ENCODE measurements around the gene CLDN24. TPM values are rescaled to one million over a fixed set of nuclear protein-coding genes. Genes with fewer than 3 reads are reported as not detected.

Gene CLDN24
- total RNA-seq, 1 experiment from 2014 or later: not detected

DNA sequence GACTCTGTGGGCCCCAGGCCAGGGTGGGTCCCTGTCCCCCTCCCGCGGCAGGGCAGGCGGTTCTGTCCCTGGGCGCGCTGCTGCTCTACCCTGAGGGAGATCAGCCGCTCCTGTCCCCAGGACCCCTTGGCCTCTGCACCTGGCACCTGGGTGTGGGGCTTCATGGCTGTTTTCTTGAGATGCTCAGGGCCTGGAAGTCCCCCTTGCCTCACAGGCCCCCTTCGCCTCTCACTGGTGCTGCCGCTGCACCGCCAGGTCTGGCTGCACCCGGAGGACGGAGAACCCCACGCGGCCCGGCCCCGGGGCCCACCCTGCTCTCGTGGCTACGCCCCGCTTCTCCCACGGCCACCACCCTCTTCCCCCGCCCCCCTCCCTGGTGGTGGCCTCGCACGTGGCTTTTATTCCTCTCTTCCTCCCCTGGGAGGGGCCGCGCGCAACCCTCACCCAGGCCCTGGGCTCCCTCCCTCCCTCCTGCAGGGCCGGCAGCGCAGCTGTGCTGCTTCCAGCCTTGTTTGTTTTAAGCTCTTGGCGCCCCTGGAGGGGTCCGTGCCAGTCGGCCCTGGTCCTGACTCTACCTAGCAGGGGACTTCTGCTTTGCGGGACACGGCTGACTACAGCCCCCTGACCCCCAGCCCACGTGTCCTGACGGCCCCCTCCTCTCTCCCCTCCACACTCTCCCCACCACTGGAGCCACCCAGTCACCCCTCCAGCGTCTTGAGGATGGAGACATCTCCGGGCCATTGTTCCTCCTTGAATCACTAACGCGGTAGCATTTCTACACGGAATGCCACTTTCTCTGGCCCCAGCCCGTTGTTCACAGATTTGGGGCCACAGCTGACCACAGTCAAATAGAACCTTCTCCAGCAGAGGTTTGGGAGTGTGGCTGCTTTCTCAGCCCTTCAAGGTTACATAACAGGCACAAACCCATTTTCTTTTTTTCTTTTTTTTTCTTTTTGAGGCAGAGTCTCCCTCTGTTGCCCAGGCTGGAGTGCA, 20.6 kb upstream of the CLDN24 start:
- ChIA-PET CTCF (no interaction called here), POLR2A (no interaction called here)
- 0 out of 2 replicates have a peak, but pooled peaks cover 4% of the 10 kb centered on the region for H3K4me1 Mint-ChIP-seq
- peak; percentile 51 for ATAC-seq
- no peak overlapping the region for H3K27ac Mint-ChIP-seq
- no peaks in the 10 kb centered on the region for H3K27me3 Mint-ChIP-seq (ENCODE audit: low read depth)
- no peak overlapping the region for H3K4me3 Mint-ChIP-seq
- no peak for TF ChIP-seq ESRRA (CRISPR knock-in tag; IDR thresholded peaks at IDR 0.05; ENCODE audit: borderline replicate concordance)
- TF ChIP-seq JUN (CRISPR knock-in tag; IDR thresholded peaks at IDR 0.05): no peak
- TF ChIP-seq CBFB (CRISPR knock-in tag; IDR thresholded peaks at IDR 0.05; ENCODE audit: low read depth): no peak
- no peak for TF ChIP-seq SMAD4 (CRISPR knock-in tag; IDR thresholded peaks at IDR 0.05)
- no peak for TF ChIP-seq ETV6 (CRISPR knock-in tag; IDR thresholded peaks at IDR 0.05)
- no peak for TF ChIP-seq TP53 (CRISPR knock-in tag; IDR thresholded peaks at IDR 0.05)
- TF ChIP-seq, protein P1, sequence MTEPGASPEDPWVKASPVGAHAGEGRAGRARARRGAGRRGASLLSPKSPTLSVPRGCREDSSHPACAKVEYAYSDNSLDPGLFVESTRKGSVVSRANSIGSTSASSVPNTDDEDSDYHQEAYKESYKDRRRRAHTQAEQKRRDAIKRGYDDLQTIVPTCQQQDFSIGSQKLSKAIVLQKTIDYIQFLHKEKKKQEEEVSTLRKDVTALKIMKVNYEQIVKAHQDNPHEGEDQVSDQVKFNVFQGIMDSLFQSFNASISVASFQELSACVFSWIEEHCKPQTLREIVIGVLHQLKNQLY (CRISPR knock-in tag; IDR thresholded peaks at IDR 0.05): no peak
- no peak for TF ChIP-seq NR1H2 (CRISPR knock-in tag; IDR thresholded peaks at IDR 0.05)
- TF ChIP-seq, protein P2, sequence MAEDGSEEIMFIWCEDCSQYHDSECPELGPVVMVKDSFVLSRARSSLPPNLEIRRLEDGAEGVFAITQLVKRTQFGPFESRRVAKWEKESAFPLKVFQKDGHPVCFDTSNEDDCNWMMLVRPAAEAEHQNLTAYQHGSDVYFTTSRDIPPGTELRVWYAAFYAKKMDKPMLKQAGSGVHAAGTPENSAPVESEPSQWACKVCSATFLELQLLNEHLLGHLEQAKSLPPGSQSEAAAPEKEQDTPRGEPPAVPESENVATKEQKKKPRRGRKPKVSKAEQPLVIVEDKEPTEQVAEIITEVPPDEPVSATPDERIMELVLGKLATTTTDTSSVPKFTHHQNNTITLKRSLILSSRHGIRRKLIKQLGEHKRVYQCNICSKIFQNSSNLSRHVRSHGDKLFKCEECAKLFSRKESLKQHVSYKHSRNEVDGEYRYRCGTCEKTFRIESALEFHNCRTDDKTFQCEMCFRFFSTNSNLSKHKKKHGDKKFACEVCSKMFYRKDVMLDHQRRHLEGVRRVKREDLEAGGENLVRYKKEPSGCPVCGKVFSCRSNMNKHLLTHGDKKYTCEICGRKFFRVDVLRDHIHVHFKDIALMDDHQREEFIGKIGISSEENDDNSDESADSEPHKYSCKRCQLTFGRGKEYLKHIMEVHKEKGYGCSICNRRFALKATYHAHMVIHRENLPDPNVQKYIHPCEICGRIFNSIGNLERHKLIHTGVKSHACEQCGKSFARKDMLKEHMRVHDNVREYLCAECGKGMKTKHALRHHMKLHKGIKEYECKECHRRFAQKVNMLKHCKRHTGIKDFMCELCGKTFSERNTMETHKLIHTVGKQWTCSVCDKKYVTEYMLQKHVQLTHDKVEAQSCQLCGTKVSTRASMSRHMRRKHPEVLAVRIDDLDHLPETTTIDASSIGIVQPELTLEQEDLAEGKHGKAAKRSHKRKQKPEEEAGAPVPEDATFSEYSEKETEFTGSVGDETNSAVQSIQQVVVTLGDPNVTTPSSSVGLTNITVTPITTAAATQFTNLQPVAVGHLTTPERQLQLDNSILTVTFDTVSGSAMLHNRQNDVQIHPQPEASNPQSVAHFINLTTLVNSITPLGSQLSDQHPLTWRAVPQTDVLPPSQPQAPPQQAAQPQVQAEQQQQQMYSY (CRISPR knock-in tag; IDR thresholded peaks at IDR 0.05): no peak
- no peak for TF ChIP-seq GABPB1 (CRISPR knock-in tag; IDR thresholded peaks at IDR 0.05)
- TF ChIP-seq, protein P3, sequence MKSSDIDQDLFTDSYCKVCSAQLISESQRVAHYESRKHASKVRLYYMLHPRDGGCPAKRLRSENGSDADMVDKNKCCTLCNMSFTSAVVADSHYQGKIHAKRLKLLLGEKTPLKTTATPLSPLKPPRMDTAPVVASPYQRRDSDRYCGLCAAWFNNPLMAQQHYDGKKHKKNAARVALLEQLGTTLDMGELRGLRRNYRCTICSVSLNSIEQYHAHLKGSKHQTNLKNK (CRISPR knock-in tag; IDR thresholded peaks at IDR 0.05): no peak
- TF ChIP-seq, protein P4, sequence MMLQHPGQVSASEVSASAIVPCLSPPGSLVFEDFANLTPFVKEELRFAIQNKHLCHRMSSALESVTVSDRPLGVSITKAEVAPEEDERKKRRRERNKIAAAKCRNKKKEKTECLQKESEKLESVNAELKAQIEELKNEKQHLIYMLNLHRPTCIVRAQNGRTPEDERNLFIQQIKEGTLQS (CRISPR knock-in tag; conservative IDR thresholded peaks at IDR 0.05): no peak
- no peaks in the 10 kb centered on the region; the same call in 1 of the 2 replicates for H3K9me3 Mint-ChIP-seq
- H3K36me3 Mint-ChIP-seq: no peaks in the 10 kb centered on the region
- no peak for DNase-seq (ENCODE audit: low spot score)

DNA sequence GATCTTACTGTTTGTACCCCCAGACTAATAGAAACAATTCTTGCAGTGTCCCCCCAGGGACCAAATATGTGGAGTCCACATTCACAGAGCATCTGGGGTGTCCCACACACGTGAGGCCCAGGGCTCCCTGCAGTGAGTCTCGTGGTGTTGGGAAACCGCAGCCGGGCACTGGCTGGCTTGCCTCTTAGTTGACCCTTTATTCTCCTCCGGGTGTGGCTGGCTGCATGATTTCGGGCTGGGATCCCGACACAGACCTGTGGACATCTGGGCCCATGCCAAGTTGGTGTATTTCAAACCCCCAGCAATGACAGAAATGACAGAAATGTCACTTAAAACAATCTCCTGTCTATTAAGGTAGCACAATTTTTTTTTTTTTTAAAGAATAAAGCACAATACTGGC, 15.6 kb upstream of the CLDN24 start:
- ATAC-seq (no peak), DNase-seq (ENCODE audit: low spot score) (no peak)
- H3K27ac Mint-ChIP-seq: no peak overlapping the region
- ChIA-PET POLR2A (no interaction called here), CTCF (no interaction called here)
- H3K4me1 Mint-ChIP-seq: peaks cover 7% of the 10 kb centered on the region; the same call in 1 of the 2 replicates
- no peaks in the 10 kb centered on the region for H3K27me3 Mint-ChIP-seq (ENCODE audit: low read depth)
- no peaks in the 10 kb centered on the region for H3K36me3 Mint-ChIP-seq
- H3K4me3 Mint-ChIP-seq: no peak overlapping the region
- TF ChIP-seq NFE2L1 (CRISPR knock-in tag; IDR thresholded peaks at IDR 0.05): no peak
- H3K9me3 Mint-ChIP-seq: peaks cover 4% of the 10 kb centered on the region

DNA sequence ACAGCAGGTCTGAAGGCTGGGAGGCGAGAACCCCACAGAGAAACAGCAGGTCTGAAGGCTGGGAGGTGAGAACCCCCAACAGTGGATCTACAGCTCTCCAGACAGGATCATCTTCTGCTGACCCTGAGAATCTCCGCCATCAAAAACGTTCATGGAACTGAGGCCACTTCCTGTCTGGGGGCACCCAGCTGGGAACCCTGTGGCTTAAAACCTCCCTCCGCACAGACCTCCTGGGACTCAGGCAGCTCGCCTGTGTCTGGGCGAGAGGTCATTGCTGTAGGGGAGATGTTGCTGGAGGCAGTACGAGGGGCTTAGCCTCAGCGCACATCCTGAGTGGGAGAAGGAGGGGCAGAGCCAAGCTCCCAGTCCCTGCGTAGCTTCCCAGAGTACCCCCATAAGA, 15.1 kb upstream of the CLDN24 start:
- no peak overlapping the region for H3K27ac Mint-ChIP-seq
- ATAC-seq: no peak
- peaks cover 4% of the 10 kb centered on the region for H3K9me3 Mint-ChIP-seq

More for the DNA sequence above, 15.1 kb upstream of the CLDN24 start:
- ChIA-PET POLR2A (no interaction called here), CTCF (no interaction called here)
- DNase-seq (ENCODE audit: low spot score): no peak
- H3K4me1 Mint-ChIP-seq: peaks cover 7% of the 10 kb centered on the region; the same call in 1 of the 2 replicates
- TF ChIP-seq, protein P5, sequence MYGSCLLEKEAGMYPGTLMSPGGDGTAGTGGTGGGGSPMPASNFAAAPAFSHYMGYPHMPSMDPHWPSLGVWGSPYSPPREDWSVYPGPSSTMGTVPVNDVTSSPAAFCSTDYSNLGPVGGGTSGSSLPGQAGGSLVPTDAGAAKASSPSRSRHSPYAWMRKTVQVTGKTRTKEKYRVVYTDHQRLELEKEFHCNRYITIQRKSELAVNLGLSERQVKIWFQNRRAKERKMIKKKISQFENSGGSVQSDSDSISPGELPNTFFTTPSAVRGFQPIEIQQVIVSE (CRISPR knock-in tag; IDR thresholded peaks at IDR 0.05; ENCODE audit: borderline replicate concordance): no peak
- TF ChIP-seq ZNF138 (CRISPR knock-in tag; conservative IDR thresholded peaks at IDR 0.05): no peak
- TF ChIP-seq, protein P6, sequence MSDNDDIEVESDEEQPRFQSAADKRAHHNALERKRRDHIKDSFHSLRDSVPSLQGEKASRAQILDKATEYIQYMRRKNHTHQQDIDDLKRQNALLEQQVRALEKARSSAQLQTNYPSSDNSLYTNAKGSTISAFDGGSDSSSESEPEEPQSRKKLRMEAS (CRISPR knock-in tag; IDR thresholded peaks at IDR 0.05): no peak
- TF ChIP-seq ZNF671 (CRISPR knock-in tag; IDR thresholded peaks at IDR 0.05): no peak
- TF ChIP-seq JUN (CRISPR knock-in tag; IDR thresholded peaks at IDR 0.05): no peak
- TF ChIP-seq, protein P7, sequence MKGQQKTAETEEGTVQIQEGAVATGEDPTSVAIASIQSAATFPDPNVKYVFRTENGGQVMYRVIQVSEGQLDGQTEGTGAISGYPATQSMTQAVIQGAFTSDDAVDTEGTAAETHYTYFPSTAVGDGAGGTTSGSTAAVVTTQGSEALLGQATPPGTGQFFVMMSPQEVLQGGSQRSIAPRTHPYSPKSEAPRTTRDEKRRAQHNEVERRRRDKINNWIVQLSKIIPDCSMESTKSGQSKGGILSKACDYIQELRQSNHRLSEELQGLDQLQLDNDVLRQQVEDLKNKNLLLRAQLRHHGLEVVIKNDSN (CRISPR knock-in tag; IDR thresholded peaks at IDR 0.05): no peak
- TF ChIP-seq ATF1 (CRISPR knock-in tag; IDR thresholded peaks at IDR 0.05): no peak
- no peak for TF ChIP-seq ZNF396 (CRISPR knock-in tag; IDR thresholded peaks at IDR 0.05; ENCODE audit: borderline replicate concordance)
- no peak for TF ChIP-seq CREM (CRISPR knock-in tag; IDR thresholded peaks at IDR 0.05)
- H3K36me3 Mint-ChIP-seq: no peaks in the 10 kb centered on the region
- H3K27me3 Mint-ChIP-seq (ENCODE audit: low read depth): no peaks in the 10 kb centered on the region
- H3K4me3 Mint-ChIP-seq: no peak overlapping the region
